Neutrophil (primary cell): ENCODE results near the gene CNNM1.

ENCODE experiments used
- H3K27ac ChIP-seq: fragments of 200-600 bp; sonication (generic); 2 replicates; pipeline ENCODE4 v1.5.1; 2016; ENCODE audit warnings: mild to moderate bottlenecking, moderate library complexity
- H3K27me3 ChIP-seq: fragments of 200-600 bp; sonication (generic); 2 replicates; pipeline ENCODE4 v1.6.0; 2016; ENCODE audit warnings: mild to moderate bottlenecking
- H3K36me3 ChIP-seq: fragments of 200-600 bp; sonication (generic); 2 replicates; pipeline ENCODE4 v1.5.1; 2017
- H3K4me1 ChIP-seq, 2 experiments: fragments of 200-600 bp in 1 of 2; sonication (generic) in 1 of 2; 1 replicate in 1 of 2; 2 replicates in 1 of 2; pipeline versions ENCODE4 v1.5.1 to v1.6.1; 2013 to 2016; ENCODE audit warnings: low read depth in 1 of 2, low read length in 1 of 2, mild to moderate bottlenecking in 1 of 2, moderate library complexity in 1 of 2; ENCODE audit not compliant: control insufficient read depth in 1 of 2, insufficient read depth in 1 of 2
- H3K4me3 ChIP-seq, 2 experiments: fragments of 200-600 bp in 1 of 2; sonication (generic) in 1 of 2; 1 replicate in 1 of 2; 2 replicates in 1 of 2; pipeline ENCODE4 v1.5.1; 2013 to 2016; ENCODE audit warnings: low read depth in 1 of 2, low read length in 1 of 2, mild to moderate bottlenecking in 1 of 2, moderate library complexity in 1 of 2
- H3K9me3 ChIP-seq: fragments of 200-600 bp; sonication (generic); 2 replicates; pipeline ENCODE4 v1.5.1; 2016
- CTCF ChIP-seq: fragments of 200-600 bp; sonication (generic); IDR thresholded peaks from 2 replicates; pipeline ENCODE4 v1.5.1; 2016; ENCODE audit warnings: antibody characterized with exemption

Gene CNNM1

GRCh38 chr10:99424656-99425055 is 95.5 kb downstream of the CNNM1 start:
- TF ChIP-seq CTCF, result no peak
- no peak overlapping the region for H3K27ac ChIP-seq
- H3K36me3 ChIP-seq, result peaks cover 3% of the 10 kb centered on the region
- H3K4me1 ChIP-seq, result no peaks in the 10 kb centered on the region
- H3K4me3 ChIP-seq, result no peak overlapping the region
- no peaks in the 10 kb centered on the region for H3K9me3 ChIP-seq
- no peaks in the 10 kb centered on the region for H3K27me3 ChIP-seq

GRCh38 chr10:99425204-99425603 is 96.0 kb downstream of the CNNM1 start:
- Histone ChIP-seq H3K27ac (no peak overlapping the region), H3K27me3 (no peaks in the 10 kb centered on the region), H3K9me3 (no peaks in the 10 kb centered on the region), H3K4me3 (no peak overlapping the region), H3K36me3 (no peaks in the 10 kb centered on the region), H3K4me1 (peaks cover 0 to 2% of the 10 kb centered on the region in 2 experiments)
- no peak for TF ChIP-seq CTCF

- TF ChIP-seq CTCF, result no peak
Observed at GRCh38 chr10:99426689-99427088, 97.5 kb downstream of the CNNM1 start.

GRCh38 chr10:99427566-99428190 is 98.5 kb downstream of the CNNM1 start:
- Histone ChIP-seq H3K36me3 (no peaks in the 10 kb centered on the region), H3K4me3 (no peak overlapping the region), H3K27ac (no peak overlapping the region), H3K4me1 (peaks cover 6 to 11% of the 10 kb centered on the region in 2 experiments), H3K9me3 (no peaks in the 10 kb centered on the region), H3K27me3 (no peaks in the 10 kb centered on the region)
- TF ChIP-seq CTCF, result no peak

More at GRCh38 chr10:99426689-99427088, 97.5 kb downstream of the CNNM1 start:
- Histone ChIP-seq H3K4me3 (no peak overlapping the region), H3K9me3 (no peaks in the 10 kb centered on the region), H3K27me3 (no peaks in the 10 kb centered on the region), H3K27ac (no peak overlapping the region), H3K4me1 (peaks cover 6 to 11% of the 10 kb centered on the region in 2 experiments), H3K36me3 (no peaks in the 10 kb centered on the region)

GRCh38 chr10:99429517-99430095 is 100.5 kb downstream of the CNNM1 start:
- no peak overlapping the region for H3K27ac ChIP-seq
- H3K4me1 ChIP-seq, result peaks cover 6 to 11% of the 10 kb centered on the region in 2 experiments
- no peak for TF ChIP-seq CTCF
- H3K4me3 ChIP-seq, result no peak overlapping the region
- no peaks in the 10 kb centered on the region for H3K9me3 ChIP-seq
- no peaks in the 10 kb centered on the region for H3K36me3 ChIP-seq
- H3K27me3 ChIP-seq, result no peaks in the 10 kb centered on the region
